HL-60 (cell line): ENCODE results near the gene AARSD1.
"Not testable (repeated sequence)": the region's sequence is repeated elsewhere in the genome, so short reads cannot be mapped to it uniquely, and the experiment has no call there.

Source experiments
- DNase-seq, 2 experiments: peaks; one replicate each; pipeline ENCODE4 v3.0.0-alpha.2; 2010 to 2020; ENCODE audit warnings: low read depth in 1 of 2, low spot score in 1 of 2
- H3K27ac ChIP-seq: fragments of 250-450 bp; sonication (Bioruptor Pico); replicated peaks from 2 replicates; pipeline ENCODE4 v1.5.1; 2020; ENCODE audit warnings: mild to moderate bottlenecking, moderate library complexity
- H3K27me3 ChIP-seq: fragments of 250-450 bp; sonication (Bioruptor Pico); 2 replicates; pipeline ENCODE4 v1.5.1; 2021; ENCODE audit warnings: mild to moderate bottlenecking, moderate library complexity; ENCODE audit not compliant: insufficient read depth, poor library complexity, severe bottlenecking
- H3K4me3 ChIP-seq: replicated peaks from 2 replicates; pipeline ENCODE4 v1.5.1; 2011; ENCODE audit warnings: mild to moderate bottlenecking, control low read depth, low read length; ENCODE audit not compliant: insufficient read depth
- GABPA ChIP-seq: IDR thresholded peaks from 2 replicates; pipeline ENCODE4 v1.6.1; 2012; ENCODE audit warnings: low read depth
- POLR2AphosphoS5 ChIP-seq: IDR thresholded peaks from 2 replicates; pipeline ENCODE4 v1.6.1; 2012; ENCODE audit warnings: low read depth
- SPI1 ChIP-seq: IDR thresholded peaks from 2 replicates; pipeline ENCODE4 v1.6.1; 2012; ENCODE audit warnings: low read depth, mild to moderate bottlenecking, borderline replicate concordance
- TF ChIP-seq, protein P1 (sequence below): IDR thresholded peaks from 2 replicates; pipeline ENCODE4 v1.6.1; 2012; ENCODE audit warnings: low read depth; ENCODE audit not compliant: insufficient replicate concordance
- TF ChIP-seq, protein P2 (sequence below): IDR thresholded peaks from one replicate; pipeline ENCODE4 v1.5.1; 2011; ENCODE audit warnings: low read length, control low read depth, inconsistent platforms; ENCODE audit not compliant: insufficient read depth

Gene AARSD1

DNA sequence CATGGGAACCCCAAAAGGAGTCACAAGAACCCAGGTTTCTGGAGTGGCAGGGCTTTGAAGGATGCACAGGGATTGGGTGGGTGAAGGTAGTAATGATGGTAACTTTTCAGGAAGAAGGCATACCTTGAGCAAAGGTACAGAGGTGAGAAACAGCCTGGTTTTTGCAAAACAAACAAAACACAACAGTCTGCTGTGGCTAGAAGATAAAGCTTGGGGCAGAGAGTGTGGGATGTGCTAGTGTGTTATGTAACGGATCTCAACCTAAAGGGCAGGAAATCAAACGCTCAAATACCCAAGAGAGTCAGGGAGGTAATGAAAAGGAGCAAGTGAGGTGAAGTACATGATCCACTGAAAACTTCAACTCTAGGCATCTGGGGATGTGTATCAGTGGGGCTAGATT lies 11.0 kb upstream of the AARSD1 start:
- no peak for DNase-seq
- Histone ChIP-seq H3K27me3 (no peaks in the 10 kb centered on the region), H3K4me3 (no peak overlapping the region), H3K27ac (no peak overlapping the region)
- TF ChIP-seq, protein P1, sequence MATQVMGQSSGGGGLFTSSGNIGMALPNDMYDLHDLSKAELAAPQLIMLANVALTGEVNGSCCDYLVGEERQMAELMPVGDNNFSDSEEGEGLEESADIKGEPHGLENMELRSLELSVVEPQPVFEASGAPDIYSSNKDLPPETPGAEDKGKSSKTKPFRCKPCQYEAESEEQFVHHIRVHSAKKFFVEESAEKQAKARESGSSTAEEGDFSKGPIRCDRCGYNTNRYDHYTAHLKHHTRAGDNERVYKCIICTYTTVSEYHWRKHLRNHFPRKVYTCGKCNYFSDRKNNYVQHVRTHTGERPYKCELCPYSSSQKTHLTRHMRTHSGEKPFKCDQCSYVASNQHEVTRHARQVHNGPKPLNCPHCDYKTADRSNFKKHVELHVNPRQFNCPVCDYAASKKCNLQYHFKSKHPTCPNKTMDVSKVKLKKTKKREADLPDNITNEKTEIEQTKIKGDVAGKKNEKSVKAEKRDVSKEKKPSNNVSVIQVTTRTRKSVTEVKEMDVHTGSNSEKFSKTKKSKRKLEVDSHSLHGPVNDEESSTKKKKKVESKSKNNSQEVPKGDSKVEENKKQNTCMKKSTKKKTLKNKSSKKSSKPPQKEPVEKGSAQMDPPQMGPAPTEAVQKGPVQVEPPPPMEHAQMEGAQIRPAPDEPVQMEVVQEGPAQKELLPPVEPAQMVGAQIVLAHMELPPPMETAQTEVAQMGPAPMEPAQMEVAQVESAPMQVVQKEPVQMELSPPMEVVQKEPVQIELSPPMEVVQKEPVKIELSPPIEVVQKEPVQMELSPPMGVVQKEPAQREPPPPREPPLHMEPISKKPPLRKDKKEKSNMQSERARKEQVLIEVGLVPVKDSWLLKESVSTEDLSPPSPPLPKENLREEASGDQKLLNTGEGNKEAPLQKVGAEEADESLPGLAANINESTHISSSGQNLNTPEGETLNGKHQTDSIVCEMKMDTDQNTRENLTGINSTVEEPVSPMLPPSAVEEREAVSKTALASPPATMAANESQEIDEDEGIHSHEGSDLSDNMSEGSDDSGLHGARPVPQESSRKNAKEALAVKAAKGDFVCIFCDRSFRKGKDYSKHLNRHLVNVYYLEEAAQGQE: no peak
- no peak for TF ChIP-seq POLR2AphosphoS5
- TF ChIP-seq, protein P2, sequence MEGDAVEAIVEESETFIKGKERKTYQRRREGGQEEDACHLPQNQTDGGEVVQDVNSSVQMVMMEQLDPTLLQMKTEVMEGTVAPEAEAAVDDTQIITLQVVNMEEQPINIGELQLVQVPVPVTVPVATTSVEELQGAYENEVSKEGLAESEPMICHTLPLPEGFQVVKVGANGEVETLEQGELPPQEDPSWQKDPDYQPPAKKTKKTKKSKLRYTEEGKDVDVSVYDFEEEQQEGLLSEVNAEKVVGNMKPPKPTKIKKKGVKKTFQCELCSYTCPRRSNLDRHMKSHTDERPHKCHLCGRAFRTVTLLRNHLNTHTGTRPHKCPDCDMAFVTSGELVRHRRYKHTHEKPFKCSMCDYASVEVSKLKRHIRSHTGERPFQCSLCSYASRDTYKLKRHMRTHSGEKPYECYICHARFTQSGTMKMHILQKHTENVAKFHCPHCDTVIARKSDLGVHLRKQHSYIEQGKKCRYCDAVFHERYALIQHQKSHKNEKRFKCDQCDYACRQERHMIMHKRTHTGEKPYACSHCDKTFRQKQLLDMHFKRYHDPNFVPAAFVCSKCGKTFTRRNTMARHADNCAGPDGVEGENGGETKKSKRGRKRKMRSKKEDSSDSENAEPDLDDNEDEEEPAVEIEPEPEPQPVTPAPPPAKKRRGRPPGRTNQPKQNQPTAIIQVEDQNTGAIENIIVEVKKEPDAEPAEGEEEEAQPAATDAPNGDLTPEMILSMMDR: no peak
- no peak for TF ChIP-seq SPI1
- no peak for TF ChIP-seq GABPA

DNA sequence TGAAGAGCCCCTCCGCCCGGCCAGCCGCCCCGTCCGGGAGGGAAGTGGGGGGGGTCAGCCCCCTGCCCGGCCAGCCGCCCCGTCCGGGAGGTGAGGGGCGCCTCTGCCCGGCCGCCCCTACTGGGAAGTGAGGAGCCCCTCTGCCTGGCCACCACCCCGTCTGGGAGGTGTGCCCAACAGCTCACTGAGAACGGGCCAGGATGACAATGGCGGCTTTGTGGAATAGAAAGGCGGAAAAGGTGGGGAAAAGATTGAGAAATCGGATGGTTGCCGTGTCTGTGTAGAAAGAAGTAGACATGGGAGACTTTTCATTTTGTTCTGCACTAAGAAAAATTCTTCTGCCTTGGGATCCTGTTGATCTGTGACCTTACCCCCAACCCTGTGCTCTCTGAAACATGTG lies 9.1 kb upstream of the AARSD1 start:
- H3K27ac ChIP-seq, H3K27me3 ChIP-seq, H3K4me3 ChIP-seq, DNase-seq: not testable (repeated sequence)

DNA sequence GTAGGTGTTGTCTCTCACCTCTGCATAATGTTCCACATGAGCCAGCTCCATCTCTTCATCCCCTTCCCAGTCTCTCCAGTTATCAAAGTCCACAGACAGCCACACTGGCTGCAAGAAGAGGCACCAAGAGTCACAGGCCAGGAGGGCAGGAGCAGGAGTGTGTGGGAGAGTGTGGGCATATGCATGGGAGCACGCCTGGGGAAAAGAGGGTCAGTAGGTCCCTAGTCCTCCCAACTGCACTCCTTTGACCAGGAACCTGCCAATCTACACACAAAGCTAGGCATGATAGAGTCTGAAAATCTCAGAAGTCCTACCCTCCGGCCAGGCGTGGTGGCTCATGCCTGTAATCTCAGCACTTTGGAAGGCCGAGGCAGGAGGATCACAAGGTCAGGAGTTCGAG lies 7.3 kb upstream of the AARSD1 start:
- no peaks in the 10 kb centered on the region for H3K27me3 ChIP-seq
- no peak for DNase-seq
- no peak overlapping the region for H3K27ac ChIP-seq
- H3K4me3 ChIP-seq: no peak overlapping the region
- TF ChIP-seq SPI1: no peak
- TF ChIP-seq GABPA: no peak
- TF ChIP-seq, protein P2: no peak
- TF ChIP-seq, protein P1: no peak
- no peak for TF ChIP-seq POLR2AphosphoS5

DNA sequence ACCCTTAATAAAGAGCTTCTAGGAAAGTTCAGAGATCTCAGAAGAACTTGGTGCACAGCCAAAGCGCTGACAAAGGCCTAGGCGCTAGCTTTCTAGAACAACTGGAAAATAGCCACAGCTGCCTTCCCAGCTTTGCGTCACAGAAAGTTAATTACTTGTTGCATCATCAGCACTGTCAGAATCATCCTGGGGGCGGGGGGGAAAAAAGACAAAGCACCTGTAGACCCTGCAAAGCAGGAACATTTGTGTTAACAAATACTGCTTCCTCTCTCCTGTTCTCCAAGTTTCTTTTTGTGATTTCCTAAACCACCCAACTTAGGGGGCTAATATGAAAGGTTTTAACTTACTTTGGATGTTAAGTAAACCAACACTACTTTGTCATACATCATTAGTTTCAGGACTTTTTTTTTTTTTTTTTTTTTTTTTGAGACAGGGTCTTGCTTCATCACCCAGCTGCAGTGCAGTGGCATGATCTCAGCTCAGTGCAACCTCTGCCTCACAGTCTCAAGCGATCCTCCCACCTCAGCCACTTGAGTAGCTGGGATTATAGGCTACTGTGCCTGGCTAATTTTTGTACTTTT lies 4.8 kb upstream of the AARSD1 start:
- no peak overlapping the region for H3K4me3 ChIP-seq
- TF ChIP-seq POLR2AphosphoS5 (no peak), GABPA (no peak), SPI1 (no peak)
- TF ChIP-seq, protein P1: no peak
- H3K27me3 ChIP-seq: no peaks in the 10 kb centered on the region
- no peak overlapping the region; the same call in 1 of the 2 replicates for H3K27ac ChIP-seq
- peak; percentile 50 to 52 for DNase-seq
